ENCODE data around the gene IST1.

IST1 gene

DNA sequence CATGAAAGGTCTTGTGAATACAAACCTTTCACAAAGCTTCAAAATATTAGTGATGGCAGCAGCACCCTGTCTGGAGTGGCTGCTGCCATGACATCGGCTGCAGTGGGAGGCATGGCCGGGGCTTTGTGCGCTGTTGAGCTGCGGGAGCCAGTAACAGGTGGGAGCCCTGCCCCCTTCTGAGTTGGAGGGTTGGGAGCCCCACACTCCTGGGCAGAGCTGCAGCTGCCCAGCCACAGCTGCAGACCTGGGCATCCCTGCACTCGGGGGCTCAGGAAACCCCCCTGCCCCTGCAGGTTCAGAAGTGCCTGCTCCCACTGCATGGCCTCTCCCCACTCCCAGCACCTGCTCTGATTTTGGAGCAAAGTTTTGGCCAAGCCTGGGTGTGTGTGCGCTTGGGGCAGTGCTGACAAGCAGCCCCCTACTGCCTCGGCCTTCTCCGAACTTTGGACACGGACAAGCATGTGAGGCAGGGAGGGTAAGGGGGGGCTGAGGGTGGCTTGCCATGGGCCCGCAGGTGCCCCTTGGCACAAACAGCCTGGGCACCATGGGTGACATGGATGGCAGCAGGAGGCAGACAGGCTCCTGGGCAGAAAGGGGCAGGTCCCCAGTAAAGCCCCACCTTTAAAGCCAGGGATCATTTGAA, 42.7 kb downstream of the IST1 start:
- Mint-ChIP-seq H3K36me3 (peaks cover 13% of the 10 kb centered on the region), H3K27ac (no peak overlapping the region), H3K4me1 (no peaks in the 10 kb centered on the region), H3K9me3 (peaks cover 3% of the 10 kb centered on the region), H3K27me3 (peaks cover 18% of the 10 kb centered on the region), H3K4me3 (no peak overlapping the region)
- DNase-seq = no peak
- CTCF ChIA-PET = no interaction called here

DNA sequence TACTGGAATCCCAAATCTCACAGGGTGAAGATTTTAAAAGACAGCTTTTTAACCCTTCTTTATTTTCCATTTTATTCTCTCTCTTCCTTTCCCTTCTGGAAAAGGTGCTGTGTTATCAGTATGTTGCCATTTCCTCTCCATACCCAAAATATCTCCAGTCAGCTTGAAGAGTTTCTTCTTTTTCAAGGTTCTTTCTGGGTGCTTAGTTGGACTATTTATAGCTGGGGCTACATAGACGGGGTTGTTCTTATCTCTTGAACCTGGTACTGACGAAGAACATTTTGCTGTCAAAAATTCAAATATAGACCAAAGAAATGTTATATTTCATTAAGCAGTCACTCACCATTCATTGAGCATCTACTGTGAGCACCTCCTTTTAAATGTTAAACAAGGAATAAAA, 48.6 kb downstream of the IST1 start:
- Mint-ChIP-seq H3K27ac (no peak overlapping the region), H3K4me3 (no peak overlapping the region), H3K4me1 (no peaks in the 10 kb centered on the region), H3K9me3 (no peaks in the 10 kb centered on the region), H3K36me3 (peaks cover 2% of the 10 kb centered on the region), H3K27me3 (peaks cover 21% of the 10 kb centered on the region)
- CTCF ChIA-PET = no interaction called here
- no peak for DNase-seq

DNA sequence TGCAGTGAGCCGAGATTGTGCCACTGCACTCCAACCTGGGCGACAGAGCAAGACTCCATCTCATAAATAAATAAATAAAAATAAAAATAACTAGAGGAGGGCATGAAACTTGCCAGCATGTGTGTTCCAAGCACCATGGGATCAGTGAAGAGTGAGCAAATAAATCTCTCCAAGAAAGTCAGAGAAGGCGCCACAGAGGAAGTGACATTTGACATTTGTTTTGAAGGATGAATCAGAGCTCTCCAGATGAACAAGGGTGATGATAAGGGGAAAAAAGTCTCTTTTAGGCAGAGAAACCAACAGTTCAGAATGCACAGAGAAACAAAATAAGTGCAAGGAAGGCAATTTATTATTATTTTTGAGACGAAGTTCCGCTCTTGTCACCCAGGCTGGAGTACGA, 50.3 kb downstream of the IST1 start:
- Mint-ChIP-seq H3K4me3 (no peak overlapping the region), H3K4me1 (no peaks in the 10 kb centered on the region), H3K27ac (no peak overlapping the region), H3K27me3 (peaks cover 23% of the 10 kb centered on the region), H3K9me3 (no peaks in the 10 kb centered on the region), H3K36me3 (peaks cover 2% of the 10 kb centered on the region)
- CTCF ChIA-PET = interaction anchor here (0.7 kb wide), 1 partner anchor 75 kb away, joined by 3 read pairs; no protein-coding TSS in a partner anchor
- no peak for DNase-seq

DNA sequence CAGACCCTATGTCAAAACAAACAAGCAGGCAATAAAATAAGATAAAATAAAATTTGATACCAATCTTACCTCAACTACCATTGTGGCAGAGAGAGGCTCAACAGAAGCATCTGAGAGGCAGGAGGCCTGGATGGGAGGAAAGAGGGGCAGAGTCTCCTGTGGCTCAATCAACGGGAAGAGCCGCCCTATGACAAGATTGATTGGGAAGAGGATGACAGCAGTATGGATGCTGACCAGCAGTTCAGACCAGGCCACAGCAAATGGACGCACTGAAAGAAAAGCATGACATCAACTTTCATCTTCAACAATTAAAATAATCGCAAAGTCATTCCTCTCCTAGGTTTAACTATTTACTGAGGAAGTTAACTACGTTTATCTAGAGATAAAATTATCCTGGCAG, 57.5 kb downstream of the IST1 start:
- Mint-ChIP-seq H3K9me3 (peaks cover 2% of the 10 kb centered on the region), H3K27me3 (peaks cover 14% of the 10 kb centered on the region), H3K36me3 (peaks cover 1% of the 10 kb centered on the region), H3K4me1 (peaks cover 35% of the 10 kb centered on the region), H3K27ac (no peak overlapping the region), H3K4me3 (no peak overlapping the region)
- CTCF ChIA-PET = interaction anchor here (0.8 kb wide), 1 partner anchor 9 kb away, joined by 3 read pairs; no protein-coding TSS in a partner anchor
- no peak for DNase-seq

DNA sequence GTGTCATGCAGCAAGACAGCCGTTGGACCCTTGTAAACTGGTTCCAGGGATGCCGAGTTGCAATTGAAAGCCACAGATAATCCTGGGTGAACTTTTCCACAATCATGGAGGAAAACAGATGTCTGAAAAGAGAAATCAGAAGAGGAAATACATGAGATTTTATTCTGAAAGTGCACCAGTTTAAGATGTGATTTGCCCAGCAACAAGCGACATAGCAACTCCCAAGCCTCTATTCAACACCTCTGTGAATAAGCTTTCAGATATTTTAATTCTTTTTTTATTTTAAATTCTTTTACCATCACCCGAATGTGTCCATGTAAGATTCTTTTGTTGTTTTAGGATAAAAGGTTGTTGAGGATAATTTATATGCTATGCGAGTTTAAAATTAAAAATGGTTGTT, 58.8 kb downstream of the IST1 start:
- no peak for DNase-seq
- CTCF ChIA-PET = interaction anchor here (1.3 kb wide), 1 partner anchor 343 kb away, joined by 3 read pairs; no protein-coding TSS in a partner anchor
- Mint-ChIP-seq H3K9me3 (peaks cover 2% of the 10 kb centered on the region), H3K36me3 (peaks cover 1% of the 10 kb centered on the region), H3K4me1 (peaks cover 35% of the 10 kb centered on the region), H3K4me3 (no peak overlapping the region), H3K27ac (no peak overlapping the region), H3K27me3 (peaks cover 16% of the 10 kb centered on the region)

DNA sequence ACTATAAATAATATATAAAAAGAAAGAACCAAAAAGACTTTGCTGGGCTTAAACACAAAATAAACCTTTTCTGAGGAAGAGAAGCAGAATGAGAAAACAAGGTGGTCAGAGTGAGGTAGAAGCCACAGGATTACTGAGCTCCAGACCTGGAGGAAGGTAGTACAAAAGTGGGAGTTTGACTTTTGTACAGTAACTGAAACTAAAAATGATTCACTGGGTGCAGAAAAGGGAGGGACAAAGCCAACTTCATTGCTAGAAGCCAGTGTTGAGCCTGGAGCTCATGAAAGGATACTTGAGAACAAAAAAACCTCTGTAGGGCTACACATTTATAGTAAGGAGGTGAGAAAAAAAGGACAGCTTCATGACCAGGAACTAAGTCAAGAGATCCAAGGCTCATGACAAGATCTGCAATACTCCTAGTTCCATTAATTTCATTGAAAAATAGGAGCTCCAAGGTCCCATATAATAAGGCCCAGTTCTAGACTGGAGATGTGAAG, 59.4 kb downstream of the IST1 start:
- Mint-ChIP-seq H3K36me3 (peaks cover 1% of the 10 kb centered on the region), H3K9me3 (peaks cover 2% of the 10 kb centered on the region), H3K27me3 (peaks cover 16% of the 10 kb centered on the region), H3K27ac (peak overlapping the region; percentile 70), H3K4me3 (no peak overlapping the region), H3K4me1 (peaks cover 39% of the 10 kb centered on the region)
- DNase-seq = no peak
- CTCF ChIA-PET = interaction anchor here (1.0 to 1.3 kb wide), 2 partner anchors 72 to 344 kb away, joined by 3 to 4 read pairs; no protein-coding TSS in a partner anchor

DNA sequence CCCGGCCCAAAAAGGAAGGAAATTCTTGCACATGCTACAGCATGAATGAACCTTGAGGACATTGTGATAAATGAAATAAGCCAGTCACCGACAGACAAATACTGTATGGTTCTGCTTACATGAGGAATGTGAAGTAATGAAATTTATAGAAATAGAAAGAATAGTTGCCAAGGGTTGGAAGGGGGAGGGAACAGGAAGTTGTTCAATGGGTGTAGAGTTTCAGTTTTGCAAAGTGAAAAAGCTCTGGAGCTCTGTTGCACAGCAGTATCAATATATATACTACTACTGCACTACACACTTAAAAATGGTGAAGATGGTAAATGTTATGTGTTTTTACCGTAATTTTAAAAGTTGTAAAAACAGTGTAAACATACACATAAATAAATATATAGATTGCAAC, 61.2 kb downstream of the IST1 start:
- H3K9me3 Mint-ChIP-seq = peaks cover 2% of the 10 kb centered on the region
- peaks cover 43% of the 10 kb centered on the region for H3K4me1 Mint-ChIP-seq
- DNase-seq = no peak
- CTCF ChIA-PET = interaction anchor here (1.0 to 1.6 kb wide), 2 partner anchors 43 to 74 kb away, joined by 3 read pairs; no protein-coding TSS in a partner anchor
- peak overlapping the region; percentile 11 for H3K27ac Mint-ChIP-seq
- H3K4me3 Mint-ChIP-seq = no peak overlapping the region
- peaks cover 1% of the 10 kb centered on the region for H3K36me3 Mint-ChIP-seq
- H3K27me3 Mint-ChIP-seq = peaks cover 17% of the 10 kb centered on the region

DNA sequence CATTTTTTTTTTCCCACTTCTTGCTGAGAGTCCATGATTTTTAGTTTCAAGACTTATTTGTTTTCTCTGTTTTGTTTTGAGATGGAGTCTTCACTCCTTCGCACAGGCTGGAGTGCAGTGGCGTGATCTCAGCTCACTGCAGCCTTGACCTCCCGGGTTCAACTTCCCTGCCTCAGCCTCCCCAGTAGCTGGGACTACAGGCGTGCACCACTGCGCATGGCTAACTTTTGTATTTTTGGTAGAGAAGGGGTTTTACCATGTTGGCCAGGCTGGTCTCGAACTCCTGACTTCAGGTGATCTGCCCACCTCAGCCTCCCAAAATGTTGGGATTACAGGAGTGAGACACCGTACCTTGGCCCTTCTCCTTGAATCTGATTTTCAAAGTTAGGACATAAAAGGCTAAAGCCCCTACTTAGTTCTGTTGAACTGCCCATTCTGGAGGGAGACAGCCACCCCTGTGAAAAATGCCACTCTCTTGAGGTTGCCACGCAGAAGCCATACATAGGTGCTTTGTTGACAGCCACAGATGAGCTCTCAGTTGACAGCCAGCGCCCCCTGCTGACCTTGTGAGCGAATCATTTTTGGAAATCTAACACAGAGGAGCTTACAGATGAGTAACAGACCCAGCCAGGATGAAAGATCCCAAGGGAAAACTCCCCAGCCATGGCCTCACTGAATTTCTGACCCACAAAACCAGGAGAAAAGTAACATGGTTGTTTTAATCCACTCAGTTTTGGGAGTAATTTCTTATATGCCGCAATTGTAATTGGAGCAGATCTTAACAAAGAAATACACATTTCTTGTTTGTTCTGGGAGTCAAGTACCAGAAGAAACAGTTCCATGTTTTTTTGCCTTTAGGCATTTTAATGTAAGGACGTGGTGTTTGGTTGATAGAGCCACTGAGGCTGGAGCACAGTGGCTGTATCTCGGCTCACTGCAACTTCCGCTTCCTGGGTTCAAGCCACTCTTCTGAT, 66.0 kb downstream of the IST1 start:
- Mint-ChIP-seq H3K27ac (no peak overlapping the region), H3K27me3 (peaks cover 19% of the 10 kb centered on the region), H3K36me3 (no peaks in the 10 kb centered on the region), H3K4me1 (peaks cover 29% of the 10 kb centered on the region), H3K4me3 (no peak overlapping the region), H3K9me3 (peaks cover 2% of the 10 kb centered on the region)
- CTCF ChIA-PET = interaction anchor here (0.5 to 3.7 kb wide), 43 partner anchors 9 to 1170 kb away, joined by 3 to 18 read pairs (median 3); partner anchors contain the start of gene ZNF821
- DNase-seq = peak; percentile 91

DNA sequence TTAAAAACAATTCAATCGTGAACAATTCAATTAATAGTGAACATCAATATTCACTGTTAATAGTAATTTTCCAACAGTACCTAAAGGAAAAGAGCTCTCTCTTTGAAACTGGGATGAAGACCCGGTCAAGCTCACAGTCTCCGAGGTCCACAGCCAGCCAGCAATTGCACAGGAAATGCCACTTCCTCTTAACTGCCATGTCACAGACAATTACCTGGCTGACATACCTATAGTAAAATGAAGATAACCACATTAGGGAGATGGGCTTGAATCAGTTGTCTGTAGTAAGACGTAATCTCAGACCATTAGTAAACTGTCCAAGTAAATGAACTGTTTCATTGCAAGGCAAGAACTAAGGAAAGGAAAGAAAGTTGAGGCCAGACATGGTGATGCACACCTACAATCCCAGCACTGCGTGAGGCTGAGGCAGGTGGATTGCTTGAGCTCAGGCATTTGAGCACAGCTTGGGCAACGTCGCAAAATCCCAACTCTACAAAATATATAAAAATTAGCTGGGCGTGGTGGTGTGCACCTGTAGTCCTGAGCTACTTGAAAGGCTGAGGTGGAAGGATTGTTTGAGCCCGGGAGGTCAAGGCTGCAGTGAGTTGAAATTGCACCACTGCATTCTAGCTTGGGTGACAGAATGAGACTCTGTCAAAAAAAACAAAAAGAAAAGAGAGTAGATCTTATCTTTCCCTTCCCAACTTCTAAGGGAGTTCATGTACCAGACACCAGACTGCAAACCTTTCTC, 68.0 kb downstream of the IST1 start:
- Mint-ChIP-seq H3K9me3 (no peaks in the 10 kb centered on the region), H3K4me3 (no peak overlapping the region), H3K27ac (no peak overlapping the region), H3K27me3 (peaks cover 19% of the 10 kb centered on the region), H3K36me3 (no peaks in the 10 kb centered on the region), H3K4me1 (peaks cover 20% of the 10 kb centered on the region)
- CTCF ChIA-PET = interaction anchor here (1.4 to 3.7 kb wide), 2 partner anchors 80 to 398 kb away, joined by 3 to 18 read pairs; no protein-coding TSS in a partner anchor
- no peak for DNase-seq

DNA sequence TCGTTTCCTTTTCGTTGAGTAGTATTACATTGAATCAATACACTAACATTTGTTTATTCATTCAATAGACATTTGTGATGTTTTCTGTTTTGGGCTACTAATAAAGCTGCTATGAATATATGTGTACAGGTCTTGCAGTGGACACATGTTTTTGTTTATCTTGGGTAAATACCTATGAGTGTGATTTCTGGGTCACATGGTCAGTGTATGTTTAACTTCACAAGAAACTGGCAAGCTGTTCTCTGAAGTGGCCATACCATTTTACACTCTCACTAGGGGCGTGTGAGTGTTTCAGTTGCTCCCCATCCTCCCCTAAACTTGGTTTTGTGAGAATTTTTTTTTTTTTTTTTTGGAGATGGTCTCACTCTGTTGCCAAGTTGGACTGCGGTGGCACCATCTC, 69.9 kb downstream of the IST1 start:
- CTCF ChIA-PET = interaction anchor here (0.5 to 0.9 kb wide), 3 partner anchors 15 to 321 kb away, joined by 3 read pairs; no protein-coding TSS in a partner anchor

DNA sequence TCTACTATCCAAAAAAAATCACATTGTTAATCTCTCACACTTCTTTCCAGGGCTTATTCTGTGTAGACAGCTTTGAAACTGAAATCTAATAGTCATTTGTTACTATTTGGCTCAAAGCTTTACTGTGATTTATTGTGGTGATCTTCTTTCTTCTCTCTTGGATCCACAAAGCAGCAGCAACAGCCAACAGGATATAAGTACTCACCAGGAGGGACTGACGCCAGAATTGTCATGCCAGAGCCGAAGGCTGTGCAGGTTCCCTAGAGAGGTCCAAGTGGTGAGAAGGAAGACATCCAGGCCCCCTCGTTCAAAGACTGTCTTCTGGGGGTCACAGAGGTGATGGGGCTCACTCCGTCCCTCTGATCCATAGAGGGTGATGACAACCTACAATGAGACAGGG, 71.6 kb downstream of the IST1 start:
- Mint-ChIP-seq H3K4me1 (peaks cover 11% of the 10 kb centered on the region), H3K27me3 (no peaks in the 10 kb centered on the region), H3K9me3 (no peaks in the 10 kb centered on the region), H3K36me3 (no peaks in the 10 kb centered on the region), H3K27ac (no peak overlapping the region), H3K4me3 (no peak overlapping the region)
- CTCF ChIA-PET = no interaction called here
- DNase-seq = no peak

More for the DNA sequence above, 69.9 kb downstream of the IST1 start:
- Mint-ChIP-seq H3K27me3 (peaks cover 11% of the 10 kb centered on the region), H3K9me3 (no peaks in the 10 kb centered on the region), H3K4me3 (no peak overlapping the region), H3K36me3 (no peaks in the 10 kb centered on the region), H3K4me1 (peaks cover 16% of the 10 kb centered on the region), H3K27ac (no peak overlapping the region)
- DNase-seq = no peak

DNA sequence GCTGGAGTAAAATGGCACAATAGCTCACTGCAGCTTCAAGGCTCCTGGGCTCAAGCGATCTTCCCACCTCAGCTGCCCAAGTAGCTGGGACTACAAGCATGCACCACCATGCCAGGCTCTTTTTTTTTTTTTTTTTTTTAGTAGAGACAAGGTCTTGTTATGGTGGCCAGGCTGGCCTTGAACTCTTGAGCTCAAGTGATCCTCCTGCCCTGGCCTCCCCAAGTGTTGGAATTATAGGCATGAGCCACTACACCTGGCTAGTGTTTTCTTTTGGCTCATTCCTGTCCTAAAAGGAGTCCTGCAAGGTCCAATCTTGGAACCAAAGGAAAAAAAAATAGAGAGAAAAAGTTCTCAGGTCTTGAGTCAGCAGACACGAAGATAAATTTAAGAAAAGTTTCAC, 74.0 kb downstream of the IST1 start:
- no peaks in the 10 kb centered on the region for H3K36me3 Mint-ChIP-seq
- no peak overlapping the region for H3K27ac Mint-ChIP-seq
- no peaks in the 10 kb centered on the region for H3K4me1 Mint-ChIP-seq
- no peaks in the 10 kb centered on the region for H3K27me3 Mint-ChIP-seq
- H3K4me3 Mint-ChIP-seq = no peak overlapping the region
- CTCF ChIA-PET = no interaction called here
- no peak for DNase-seq
- no peaks in the 10 kb centered on the region for H3K9me3 Mint-ChIP-seq

DNA sequence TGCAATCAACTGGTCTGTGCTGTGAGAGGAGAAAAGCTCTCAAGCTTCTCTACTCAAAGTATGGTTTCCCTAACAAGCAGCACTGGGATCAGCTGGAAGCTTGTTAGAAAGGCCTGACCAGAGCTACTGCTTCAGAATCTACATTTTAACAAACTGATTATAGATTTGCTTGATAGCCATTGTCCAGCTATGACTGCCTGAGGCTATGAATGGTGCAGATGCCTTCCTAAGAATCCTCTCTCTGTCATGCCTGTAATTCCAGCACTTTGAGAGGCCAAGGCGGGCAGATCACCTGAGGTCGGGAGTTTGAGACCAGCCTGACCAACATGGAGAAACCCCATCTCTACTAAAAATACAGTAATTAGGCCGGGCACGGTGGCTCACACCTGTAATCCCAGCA, 76.2 kb downstream of the IST1 start:
- Mint-ChIP-seq H3K36me3 (no peaks in the 10 kb centered on the region), H3K27me3 (no peaks in the 10 kb centered on the region), H3K27ac (no peak overlapping the region), H3K4me3 (no peak overlapping the region), H3K9me3 (no peaks in the 10 kb centered on the region), H3K4me1 (no peaks in the 10 kb centered on the region)
- CTCF ChIA-PET = interaction anchor here (1.3 kb wide), 1 partner anchor 10 kb away, joined by 5 read pairs; no protein-coding TSS in a partner anchor
- DNase-seq = no peak

DNA sequence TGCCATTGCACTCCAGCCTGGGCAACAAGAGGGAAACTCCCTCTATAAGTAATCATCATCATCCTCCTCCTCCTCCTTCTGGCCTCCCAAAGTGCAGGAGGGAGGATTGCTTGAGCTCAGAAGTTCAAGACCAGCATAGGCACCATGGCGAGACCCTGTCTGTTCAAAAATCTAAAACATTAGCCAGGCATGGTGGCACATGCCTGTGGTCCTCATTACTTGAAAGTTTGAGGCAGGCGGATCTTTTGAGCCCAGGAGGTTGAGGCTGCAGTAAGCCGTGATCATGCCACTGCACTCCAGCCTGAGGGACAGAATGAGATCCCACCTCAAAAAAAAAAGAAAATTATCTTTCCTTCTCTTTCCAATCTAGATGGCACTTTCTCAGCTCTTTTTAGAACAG, 77.0 kb downstream of the IST1 start:
- no peaks in the 10 kb centered on the region for H3K36me3 Mint-ChIP-seq
- H3K27ac Mint-ChIP-seq = no peak overlapping the region
- no peak overlapping the region for H3K4me3 Mint-ChIP-seq
- no peak for DNase-seq
- H3K27me3 Mint-ChIP-seq = no peaks in the 10 kb centered on the region
- no peaks in the 10 kb centered on the region for H3K4me1 Mint-ChIP-seq
- CTCF ChIA-PET = no interaction called here
- H3K9me3 Mint-ChIP-seq = no peaks in the 10 kb centered on the region
